GM23338 (cell line): ENCODE measurements around the gene LACC1.

Source experiments
- CREB1 ChIP-seq: fragments of 250-450 bp; sonication (Bioruptor Pico); IDR thresholded peaks from 2 replicates; pipeline ENCODE4 v1.5.0; 2020; ENCODE audit warnings: low read depth, mild to moderate bottlenecking, moderate library complexity
- CTCF ChIP-seq, 2 experiments: fragments of 200-600 bp in 1 of 2; sonication (generic) in 1 of 2; conservative IDR thresholded peaks; 2 replicates each; pipeline versions ENCODE4 v1.5.1 to v1.6.1; 2016 to 2017; ENCODE audit warnings: antibody characterized with exemption in 2 of 2, low read depth in 2 of 2, mild to moderate bottlenecking in 2 of 2, moderate library complexity in 1 of 2
- EZH2 ChIP-seq: fragments of 200-600 bp; sonication (generic); IDR thresholded peaks from one replicate; pipeline ENCODE4 v1.8.0; 2017; ENCODE audit warnings: antibody characterized with exemption, mild to moderate bottlenecking, low read depth; ENCODE audit not compliant: unreplicated experiment
- JUNB ChIP-seq: IDR thresholded peaks from one replicate; pipeline ENCODE4 v1.6.1; 2016; ENCODE audit warnings: antibody characterized with exemption; ENCODE audit not compliant: unreplicated experiment
- POLR2AphosphoS5 ChIP-seq: IDR thresholded peaks from 2 replicates; pipeline ENCODE4 v1.6.1; 2016; ENCODE audit warnings: antibody characterized with exemption, low read depth
- ZNF331 ChIP-seq: fragments of 250-450 bp; sonication (Bioruptor Pico); IDR thresholded peaks from 2 replicates; pipeline ENCODE4 v1.5.0; 2020; ENCODE audit warnings: low read depth, mild to moderate bottlenecking, moderate library complexity
- TF ChIP-seq, protein P1 (sequence below): IDR thresholded peaks from one replicate; pipeline ENCODE4 v1.6.1; 2018; ENCODE audit warnings: antibody characterized with exemption; ENCODE audit not compliant: unreplicated experiment

GRCh38 chr13:43848001-43848649 is 31.6 kb upstream of the LACC1 start:
- no peak for TF ChIP-seq CTCF (conservative IDR thresholded peaks at IDR 0.05; ENCODE audit: low read depth in 2 of 2)
- TF ChIP-seq EZH2 = no peak
- TF ChIP-seq POLR2AphosphoS5 = no peak
- no peak for TF ChIP-seq ZNF331 (CRISPR knock-in tag)
- TF ChIP-seq, protein P1, sequence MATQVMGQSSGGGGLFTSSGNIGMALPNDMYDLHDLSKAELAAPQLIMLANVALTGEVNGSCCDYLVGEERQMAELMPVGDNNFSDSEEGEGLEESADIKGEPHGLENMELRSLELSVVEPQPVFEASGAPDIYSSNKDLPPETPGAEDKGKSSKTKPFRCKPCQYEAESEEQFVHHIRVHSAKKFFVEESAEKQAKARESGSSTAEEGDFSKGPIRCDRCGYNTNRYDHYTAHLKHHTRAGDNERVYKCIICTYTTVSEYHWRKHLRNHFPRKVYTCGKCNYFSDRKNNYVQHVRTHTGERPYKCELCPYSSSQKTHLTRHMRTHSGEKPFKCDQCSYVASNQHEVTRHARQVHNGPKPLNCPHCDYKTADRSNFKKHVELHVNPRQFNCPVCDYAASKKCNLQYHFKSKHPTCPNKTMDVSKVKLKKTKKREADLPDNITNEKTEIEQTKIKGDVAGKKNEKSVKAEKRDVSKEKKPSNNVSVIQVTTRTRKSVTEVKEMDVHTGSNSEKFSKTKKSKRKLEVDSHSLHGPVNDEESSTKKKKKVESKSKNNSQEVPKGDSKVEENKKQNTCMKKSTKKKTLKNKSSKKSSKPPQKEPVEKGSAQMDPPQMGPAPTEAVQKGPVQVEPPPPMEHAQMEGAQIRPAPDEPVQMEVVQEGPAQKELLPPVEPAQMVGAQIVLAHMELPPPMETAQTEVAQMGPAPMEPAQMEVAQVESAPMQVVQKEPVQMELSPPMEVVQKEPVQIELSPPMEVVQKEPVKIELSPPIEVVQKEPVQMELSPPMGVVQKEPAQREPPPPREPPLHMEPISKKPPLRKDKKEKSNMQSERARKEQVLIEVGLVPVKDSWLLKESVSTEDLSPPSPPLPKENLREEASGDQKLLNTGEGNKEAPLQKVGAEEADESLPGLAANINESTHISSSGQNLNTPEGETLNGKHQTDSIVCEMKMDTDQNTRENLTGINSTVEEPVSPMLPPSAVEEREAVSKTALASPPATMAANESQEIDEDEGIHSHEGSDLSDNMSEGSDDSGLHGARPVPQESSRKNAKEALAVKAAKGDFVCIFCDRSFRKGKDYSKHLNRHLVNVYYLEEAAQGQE = no peak
- TF ChIP-seq CREB1 (CRISPR knock-in tag) = no peak
- no peak for TF ChIP-seq JUNB
